ENCODE results near the gene NDUFC2.
"Not testable (repeated sequence)": the region's sequence is repeated elsewhere in the genome, so short reads cannot be mapped to it uniquely, and the experiment has no call there.

The NDUFC2 gene

DNA sequence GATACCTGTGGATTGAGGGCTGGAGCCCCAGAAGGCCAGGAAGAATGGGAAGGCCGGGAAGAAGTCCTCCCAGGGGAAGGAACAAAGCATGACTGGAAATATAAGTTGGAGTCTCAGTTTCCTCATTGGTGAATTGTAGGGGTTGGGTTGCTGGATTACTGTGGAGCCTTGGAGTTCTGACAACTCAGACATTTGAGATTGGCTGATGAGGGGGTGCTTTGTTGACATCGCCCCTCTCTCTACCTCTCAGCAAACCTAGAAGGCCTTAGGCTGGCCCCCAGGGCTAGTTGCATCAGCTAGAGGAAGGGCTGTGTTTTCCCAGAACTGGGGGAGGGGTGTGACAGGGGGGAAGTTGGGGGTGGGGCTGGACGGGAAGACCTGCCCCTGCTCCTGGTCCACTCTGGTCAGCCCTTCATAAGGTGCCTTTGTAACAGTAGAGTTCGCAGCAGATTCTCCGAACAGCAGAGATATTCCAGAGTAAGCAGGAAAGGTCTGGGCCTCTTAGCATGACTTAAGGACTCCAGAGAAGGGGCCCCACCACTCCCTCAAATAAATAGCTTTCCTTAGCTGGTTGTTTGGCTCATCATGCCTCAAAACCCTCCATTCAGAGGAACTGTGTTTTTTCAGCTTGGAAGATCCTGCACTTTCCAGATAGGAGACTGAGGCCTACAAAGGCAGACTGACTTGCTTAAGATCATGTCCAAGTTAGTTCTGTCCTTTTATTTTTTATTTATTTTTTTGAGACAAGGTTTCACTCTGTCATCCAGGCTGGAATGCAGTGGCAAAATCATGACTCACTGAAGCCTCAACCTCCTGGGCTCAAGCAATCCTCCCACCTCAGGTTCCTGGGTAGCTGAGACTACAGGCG, 28.5 kb downstream of the NDUFC2 start:
- peak; percentile 73 for DNase-seq

DNA sequence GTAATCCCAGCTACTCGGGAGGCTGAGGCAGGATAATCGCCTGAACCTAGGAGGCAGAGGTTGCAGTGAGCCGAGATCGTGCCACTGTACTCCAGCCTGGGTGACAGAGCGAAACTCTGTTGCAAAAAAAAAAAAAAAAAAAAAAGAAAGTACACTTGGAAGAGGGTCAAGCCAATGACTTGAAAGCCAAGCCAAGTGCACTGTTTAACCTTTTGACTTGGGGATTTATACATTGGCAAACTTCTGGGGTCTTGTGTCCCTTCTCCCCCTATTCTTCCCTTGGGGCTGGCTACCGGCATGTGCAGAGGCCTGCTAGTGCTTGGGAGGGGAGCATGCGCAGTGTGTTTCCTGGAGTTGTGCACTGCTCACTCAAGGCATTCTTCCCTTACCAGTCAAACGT, 30.3 kb downstream of the NDUFC2 start:
- DNase-seq, result no peak

DNA sequence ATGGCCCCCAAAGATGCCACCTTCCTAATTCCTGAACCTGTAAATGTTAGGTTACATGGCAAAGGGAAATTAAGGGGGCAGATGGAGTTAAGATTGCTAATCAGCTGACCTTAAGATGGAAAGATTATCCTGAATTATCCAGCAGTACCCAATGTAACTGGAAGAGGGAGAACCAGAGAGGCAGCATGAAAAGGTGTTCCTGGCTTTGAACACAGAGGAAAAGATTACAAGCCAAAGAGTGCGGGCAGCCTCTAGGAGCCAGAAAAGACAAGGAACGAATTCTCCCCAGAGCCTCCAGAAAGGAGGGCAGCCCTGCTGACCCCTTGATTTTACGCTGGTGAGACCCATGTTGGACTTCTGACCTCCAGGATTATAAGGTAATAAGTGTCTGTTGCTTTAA, 31.1 kb downstream of the NDUFC2 start:
- no peak for DNase-seq

DNA sequence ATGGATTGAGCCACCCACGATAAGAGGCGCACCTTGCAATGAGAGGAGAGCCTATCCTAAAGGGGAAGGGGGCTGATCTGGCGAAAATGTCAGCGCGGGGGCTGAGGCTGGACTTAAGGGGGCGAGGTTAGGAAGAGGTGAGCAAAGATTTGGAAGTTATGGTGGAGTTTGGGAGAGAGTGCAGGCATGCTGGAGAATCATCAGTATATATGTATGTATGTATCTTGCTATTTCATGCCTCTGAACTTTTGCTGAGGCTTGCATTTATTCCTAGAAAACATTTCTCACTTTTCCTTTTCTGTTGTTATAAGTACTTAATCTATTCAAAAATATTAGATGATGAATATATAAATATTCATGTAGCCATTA, 33.2 kb downstream of the NDUFC2 start:
- DNase-seq, result no peak

DNA sequence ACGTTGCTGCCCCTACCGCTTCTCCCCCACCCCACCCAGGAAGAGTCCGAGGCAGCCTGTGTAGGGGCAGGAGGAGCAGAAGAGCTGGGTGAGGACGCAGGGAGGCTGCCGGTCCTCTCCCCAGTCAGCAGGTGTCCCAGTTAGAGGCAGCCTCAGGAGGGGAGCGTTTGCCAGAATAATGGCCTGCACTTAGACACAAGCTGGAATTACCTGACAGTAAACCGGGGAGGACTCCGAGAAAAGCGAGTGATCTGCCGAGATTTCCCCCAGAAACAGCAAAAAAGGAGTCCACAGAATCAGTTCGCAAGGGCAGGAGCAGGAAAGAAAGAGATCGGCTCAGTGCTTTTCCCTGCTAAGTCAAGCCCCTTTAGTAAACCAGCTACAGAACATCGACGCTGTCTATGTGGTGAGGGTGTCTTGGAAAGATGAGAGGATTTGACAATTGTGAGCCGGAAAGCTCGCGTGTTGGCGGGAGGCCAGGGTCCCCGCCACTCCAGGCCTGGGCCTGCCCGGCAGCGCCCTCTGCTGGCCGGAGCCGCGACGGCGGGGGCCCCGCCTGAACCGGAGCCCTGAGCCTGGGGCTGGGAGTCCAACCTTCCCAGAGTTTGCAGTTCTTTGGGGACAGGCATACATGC, 33.7 kb downstream of the NDUFC2 start:
- peak; percentile 69 for DNase-seq

DNA sequence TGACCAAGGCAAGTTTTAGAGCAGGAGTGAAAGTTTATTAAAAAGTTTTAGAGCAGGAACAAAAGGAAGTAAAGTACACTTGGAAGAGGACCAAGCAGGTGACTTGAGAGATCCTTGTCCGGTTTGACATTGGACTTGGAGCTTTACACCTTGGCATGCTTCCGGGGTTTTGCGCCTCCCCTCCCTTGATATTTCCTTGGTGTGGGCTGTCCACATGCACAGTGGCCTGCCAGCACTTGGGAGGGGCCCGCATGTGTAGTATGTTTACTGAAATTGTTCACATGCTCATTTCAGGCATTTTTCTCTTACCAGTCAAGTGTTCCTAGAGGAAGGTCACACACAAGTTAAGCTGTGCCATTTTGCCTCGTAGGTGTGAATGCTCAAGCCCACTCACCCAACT, 35.0 kb downstream of the NDUFC2 start:
- no peak for DNase-seq

DNA sequence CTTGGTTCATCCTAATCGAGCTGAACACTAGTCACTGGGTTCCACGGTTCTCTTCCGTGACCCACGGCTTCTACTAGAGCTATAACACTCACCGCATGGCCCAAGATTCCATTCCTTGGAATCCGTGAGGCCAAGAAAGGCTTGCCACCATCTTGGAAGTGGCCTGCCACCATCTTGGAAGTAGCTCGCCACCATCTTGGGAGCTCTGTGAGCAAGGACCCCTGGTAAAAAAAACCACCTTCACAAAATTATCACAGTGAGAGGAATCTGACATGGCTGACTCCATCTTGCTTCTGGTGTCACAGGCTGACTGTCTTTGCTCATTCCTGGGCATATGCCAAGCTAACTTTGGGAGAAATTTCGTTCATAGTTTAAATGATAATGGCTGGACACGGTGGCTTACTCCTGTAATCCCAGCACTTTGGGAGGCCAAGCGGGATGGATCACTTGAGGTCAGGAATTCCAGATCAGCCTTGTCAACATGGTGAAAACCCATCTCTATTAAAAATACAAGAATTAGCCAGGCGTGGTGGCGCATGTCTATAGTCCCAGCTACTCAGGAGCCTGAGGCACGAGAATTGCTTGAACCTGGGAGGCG, 37.7 kb downstream of the NDUFC2 start:
- peak; percentile 8 for DNase-seq

DNA sequence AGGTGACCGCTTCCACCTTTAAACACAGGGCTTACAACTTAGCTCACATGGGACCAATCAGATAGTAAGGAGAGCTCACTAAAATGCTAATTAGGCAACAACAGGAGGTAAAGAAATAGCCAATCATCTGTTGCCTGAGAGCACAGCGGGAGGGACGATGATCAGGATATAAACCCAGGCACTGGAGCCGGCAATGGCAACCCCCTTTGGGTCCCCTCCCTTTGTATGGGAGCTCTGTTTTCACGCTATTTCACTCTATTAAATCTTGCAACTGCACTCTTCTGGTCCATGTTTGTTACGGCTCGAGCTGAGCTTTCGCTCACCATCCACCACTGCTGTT, 38.3 kb downstream of the NDUFC2 start:
- DNase-seq, result not testable (repeated sequence)

DNA sequence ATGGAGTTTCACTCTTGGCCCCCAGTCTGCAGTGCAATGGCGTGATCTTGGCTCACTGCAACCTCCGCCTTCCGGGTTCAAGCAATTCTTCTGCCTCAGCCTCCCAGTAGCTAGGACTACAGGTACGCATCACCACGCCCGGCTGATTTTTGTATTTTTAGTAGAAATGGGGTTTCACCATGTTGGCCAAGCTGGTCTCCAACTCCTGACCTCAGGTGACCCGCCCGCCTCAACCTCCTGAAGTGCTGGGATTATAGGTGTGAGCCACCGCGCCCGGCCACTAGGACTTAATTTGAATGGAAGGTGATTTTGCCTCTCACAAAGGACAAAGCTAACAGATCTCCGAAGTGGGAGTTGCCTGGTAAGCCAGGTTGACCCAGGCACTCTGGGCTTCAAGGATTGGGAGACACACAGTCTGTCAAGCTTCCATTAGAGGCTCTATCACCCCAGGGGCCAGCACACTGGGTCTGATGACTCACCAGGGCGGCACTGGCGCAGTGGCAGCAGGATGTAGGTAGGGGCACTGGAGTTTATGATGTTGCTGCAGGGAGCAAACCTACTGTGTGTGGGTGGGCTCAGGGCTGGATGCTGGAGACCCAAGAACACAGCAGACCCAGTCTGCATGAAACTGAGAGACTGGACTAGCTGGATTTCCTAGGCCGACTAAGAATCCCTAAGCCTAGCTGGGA, 38.8 kb downstream of the NDUFC2 start:
- DNase-seq, result no peak

DNA sequence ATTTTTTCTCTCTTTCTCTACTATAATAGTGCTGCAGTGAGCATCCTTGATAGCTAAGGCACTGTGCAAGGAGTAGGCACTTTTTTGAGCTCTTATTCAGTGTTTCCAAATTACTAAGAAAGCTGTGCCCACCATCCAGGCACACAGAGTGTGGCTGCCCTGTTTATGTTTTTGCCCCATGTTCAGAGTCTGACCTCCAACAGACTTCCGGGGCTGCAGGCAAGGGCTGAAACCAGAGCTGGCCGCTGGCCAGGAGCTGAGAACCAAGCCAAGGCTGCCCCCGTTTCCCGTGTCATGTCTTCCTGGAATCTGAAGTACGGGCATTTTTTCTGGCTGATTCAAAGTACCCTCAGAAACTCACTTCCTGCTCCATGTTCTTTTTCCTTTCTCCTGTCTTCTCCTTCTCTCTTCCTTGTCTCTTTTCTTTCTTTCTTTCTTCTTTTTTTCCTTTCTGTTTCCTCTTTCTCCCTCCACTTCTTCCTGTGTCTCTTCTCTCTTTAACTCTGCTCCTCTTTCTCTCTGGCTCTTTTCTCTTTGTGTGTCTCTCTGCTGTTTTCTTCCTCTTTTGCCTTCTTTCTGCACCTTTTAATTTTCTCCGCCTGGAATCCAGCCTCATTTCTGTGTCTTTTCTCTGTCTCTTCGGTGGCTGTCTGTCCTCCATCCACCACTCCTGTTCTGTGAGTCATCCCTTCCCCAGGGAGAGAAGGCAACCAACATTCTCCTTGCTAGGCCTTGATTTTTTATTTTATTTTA, 39.6 kb downstream of the NDUFC2 start:
- peak; percentile 92 for DNase-seq

DNA sequence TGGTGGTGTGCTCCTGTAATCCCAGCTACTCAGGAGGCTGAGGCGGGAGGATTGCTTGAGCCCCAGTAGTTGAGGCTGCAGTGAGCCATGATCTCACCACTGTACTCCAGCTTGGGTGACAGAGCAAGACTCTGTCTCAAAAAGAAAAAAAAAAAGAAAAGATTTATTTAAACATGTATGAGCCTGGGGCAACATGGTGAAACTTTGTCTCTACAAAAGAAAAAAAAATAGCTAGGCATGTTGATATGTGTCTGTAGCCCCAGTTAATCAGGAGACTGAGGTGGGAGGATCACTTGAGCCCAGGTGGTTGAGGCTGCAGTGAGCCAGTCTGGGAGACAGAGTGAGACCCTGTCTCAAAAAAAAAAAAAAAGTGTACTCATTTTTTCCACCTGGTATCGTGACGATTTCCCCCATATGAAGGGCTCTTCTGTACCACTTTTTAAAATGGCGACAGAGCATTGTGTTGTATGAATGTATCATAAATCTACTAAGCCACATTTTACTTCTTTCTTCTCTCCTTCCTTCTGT, 40.2 kb downstream of the NDUFC2 start:
- DNase-seq, result no peak

DNA sequence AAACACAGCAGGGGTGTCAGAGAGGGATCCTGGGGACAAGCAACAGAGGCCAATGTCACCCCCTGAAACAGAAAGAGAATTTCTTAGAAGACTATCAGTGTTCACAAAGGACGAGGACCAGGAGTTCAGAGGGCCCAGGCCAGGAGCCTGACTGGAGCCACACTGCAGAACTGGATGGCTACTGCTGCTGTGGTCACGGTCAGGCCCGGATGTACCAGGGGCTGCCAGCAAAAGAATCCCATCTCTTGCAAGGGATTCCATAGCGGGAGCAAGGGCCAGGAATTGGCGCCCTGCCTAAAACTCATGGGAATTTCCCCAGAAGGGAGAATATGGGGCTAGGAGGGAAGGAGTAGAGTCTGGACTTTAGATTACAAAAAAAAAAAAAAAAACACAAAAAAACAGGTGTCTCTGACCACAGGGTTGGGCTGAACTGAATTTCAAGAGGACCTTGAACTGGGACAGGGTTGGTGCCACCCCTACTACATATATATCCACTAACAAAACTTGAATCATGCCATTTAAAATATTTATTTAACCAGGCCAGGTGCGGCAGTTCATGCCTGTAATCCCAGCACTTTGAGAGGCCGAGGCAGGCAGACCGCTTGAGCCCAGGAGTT, 40.9 kb downstream of the NDUFC2 start:
- no peak for DNase-seq

DNA sequence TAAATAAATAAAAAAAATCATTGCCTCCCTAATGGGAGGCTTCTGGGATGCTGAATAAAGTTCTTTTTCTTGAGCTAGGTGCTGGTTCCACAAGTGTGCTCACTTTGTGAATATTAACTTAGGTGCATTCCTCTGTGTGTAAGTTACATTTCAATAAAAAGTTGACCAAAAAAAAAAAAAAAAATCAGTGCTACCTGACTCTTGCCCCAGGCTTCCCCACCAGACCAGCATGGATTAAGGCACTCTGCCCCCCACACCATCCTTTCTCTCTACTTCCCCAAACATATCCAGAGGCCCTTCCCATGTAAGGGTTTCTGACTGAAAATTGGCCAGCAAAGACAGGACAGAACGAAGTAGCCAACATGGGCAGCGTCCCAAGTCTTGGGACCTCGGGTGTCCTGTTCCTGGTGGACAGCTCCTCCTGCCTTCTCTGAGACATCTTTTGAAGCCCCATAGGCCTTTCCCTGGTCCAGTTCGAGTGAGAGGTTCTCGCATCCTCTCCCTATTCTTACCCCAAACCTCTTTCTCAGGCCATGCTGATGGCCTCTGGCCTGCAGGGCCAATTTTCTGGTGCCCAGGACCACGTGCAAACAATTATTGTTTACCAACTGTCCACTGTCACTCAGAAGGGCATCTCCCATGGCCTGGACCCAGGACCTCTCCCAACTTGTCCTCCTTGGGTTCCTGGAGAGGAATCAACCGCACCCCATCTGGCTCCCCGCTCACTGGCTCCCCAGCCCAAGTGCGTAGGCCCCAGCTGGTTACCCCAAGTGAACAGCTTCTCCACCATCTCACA, 41.6 kb downstream of the NDUFC2 start:
- no peak for DNase-seq

DNA sequence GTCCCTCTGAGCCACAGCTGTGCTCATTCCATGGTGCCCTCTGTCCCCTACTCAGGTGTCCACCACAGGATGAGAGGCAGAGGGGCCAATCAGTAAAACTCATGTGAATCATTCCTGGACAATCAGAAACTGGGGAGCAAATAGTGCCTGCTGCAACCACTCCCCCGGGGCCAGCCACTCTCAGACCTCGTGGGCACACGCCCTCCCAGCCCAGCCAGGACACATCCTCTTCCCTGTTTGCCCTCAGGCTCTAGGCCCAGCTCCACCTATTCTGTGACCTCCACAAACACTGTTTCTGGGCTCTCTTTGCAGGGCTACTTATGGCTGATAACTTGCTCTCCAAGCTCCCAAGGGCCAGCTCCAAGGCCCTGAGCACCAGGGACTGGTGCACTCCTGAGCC, 42.6 kb downstream of the NDUFC2 start:
- DNase-seq, result no peak

DNA sequence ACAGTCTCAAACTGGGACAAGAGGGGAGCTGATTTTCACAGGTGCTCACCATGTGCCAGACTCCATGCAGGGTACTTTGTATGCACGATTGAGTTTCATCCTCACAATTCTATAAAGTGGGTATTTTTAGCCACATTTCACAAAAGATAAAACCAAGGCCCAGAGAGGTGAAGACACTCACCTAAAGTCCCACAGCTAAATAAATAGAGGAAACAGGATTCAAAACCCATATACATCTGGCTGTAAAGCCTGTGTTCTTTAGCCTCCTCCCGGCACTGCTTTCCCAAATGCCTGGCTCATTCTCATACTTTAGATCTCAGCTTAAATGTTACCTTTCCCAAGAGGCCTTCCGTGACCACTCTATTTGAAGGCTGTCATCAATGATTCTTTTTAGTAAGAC, 43.3 kb downstream of the NDUFC2 start:
- no peak for DNase-seq

DNA sequence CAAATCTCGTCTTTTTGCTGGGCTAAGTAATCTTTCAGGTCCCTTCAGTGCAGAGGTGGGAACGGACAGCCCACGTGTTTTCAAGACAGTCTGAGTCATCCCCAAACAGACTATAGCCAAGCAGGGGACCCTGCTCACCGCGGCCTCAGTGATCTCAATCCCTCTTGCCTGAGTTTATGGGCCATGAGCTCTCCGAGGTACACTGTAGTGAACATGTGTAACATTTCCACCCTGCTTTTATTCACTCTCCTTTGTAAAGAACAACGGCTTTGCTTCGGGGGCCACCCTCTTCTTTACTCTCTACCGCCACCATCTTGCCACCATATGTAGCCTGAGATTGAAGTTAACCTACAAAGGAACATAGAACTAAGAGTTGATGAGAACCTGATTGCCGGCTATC, 45.0 kb downstream of the NDUFC2 start:
- DNase-seq, result no peak

DNA sequence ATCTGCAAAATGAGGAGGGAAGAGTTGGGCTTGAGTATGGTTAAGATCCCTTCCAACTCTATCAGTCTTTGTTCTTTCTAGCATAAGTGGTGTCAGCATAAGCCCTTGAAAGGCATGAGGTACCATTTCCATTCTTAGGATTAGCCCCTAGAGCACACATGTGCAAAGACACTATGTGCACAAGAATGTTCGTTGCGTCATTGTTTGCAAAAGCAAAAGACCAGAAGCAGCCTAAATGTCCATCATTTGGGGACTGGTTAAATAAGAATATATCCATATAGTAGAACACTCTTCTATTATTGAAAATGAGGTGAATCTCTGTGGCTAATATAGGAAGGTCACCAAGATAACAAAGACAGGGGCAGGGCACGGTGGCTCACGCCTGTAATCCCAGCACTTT, 46.6 kb downstream of the NDUFC2 start:
- no peak for DNase-seq

DNA sequence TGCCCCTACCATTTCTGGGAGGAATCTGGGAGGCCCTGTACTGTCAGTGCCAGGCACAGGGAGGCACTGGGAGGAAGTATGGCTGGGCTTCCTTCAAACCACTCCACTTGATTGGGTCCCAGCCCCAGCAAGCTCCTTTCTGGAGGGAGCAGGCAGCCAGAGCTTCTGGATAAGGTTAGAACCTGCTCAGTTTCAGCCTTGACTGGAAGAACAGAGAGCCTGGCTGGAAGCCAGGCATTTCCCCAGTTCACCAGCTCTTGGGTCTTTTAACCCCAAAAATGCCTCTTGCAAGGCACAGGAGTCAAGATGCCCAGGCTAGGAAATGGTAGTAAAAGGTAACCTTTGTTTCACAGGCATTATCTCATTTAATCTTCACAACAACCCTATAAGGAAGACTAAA, 47.6 kb downstream of the NDUFC2 start:
- DNase-seq, result no peak

DNA sequence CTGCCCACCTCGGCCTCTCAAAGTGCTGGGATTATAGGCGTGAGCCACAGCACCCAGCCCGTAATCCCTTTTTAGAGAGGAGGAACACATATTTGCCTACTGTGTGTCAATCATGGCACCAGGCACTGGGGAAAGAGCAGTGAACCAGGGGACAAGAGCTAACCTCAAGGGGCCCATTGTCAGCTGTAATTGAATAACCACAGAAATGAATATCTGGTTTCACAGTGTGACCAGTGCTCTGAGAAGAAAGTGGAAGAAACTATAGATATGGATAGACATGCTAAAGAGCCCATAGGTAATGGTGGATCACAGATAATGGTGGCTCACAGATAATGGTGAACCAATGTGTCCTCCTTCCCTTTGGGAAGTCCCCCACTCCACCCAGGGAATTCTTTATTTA, 48.0 kb downstream of the NDUFC2 start:
- DNase-seq, result no peak

DNA sequence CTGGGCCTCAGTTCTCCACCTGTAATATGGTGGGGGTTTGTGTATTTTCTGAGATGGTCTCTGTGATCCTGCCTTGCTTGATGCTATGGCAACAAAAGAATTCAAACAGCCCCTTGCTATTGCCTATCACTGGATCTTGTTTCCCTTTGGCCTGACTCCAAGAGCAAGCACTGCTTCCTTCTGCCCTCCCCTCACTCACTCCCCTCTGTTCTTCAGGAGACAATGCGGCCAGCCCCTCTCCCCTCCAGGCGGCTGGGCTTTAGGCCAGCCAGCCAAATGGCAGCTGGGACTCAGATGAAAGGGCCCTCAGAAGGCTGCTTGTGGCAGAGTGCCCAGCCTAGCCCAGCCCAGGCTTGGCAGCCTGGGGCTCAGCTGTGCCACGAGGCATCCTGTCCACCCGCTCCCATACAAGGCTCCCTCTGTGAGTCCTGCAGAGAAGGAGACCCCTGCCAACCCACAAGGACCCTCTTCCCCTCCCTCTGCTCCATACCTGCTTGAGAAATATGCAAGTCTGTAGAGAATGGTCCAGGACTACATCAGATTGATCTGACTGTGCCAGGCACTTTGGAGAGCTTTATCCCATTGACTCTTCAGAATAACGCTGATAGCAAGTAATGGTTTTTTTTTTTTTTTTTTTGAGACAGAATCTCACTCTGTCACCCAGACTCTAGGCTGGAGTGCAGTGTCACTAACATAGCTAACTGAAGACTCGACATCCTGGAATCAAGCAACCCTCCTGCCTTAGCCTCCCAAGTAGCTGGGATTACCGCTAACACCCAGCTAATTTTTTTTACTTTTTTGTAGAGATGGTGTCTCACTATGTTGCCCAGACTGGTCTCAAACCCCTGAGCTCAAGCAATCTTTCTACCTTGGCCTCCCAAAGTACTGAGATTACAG, 49.0 kb downstream of the NDUFC2 start:
- peak; percentile 55 for DNase-seq
